PC-3 (cell line): ENCODE measurements around the gene RFPL1.

Source experiments
- CTCF ChIP-seq: fragments of 300-600 bp; sonication (generic); conservative IDR thresholded peaks from 2 replicates; pipeline ENCODE4 v1.5.1; 2017; ENCODE audit warnings: antibody characterized with exemption, low read depth, mild to moderate bottlenecking, low read length
- EZH2 ChIP-seq: fragments of 300-600 bp; sonication (generic); IDR thresholded peaks from one replicate; pipeline ENCODE4 v1.6.1; 2017; ENCODE audit warnings: antibody characterized with exemption, mild to moderate bottlenecking, low read length; ENCODE audit not compliant: unreplicated experiment

DNA sequence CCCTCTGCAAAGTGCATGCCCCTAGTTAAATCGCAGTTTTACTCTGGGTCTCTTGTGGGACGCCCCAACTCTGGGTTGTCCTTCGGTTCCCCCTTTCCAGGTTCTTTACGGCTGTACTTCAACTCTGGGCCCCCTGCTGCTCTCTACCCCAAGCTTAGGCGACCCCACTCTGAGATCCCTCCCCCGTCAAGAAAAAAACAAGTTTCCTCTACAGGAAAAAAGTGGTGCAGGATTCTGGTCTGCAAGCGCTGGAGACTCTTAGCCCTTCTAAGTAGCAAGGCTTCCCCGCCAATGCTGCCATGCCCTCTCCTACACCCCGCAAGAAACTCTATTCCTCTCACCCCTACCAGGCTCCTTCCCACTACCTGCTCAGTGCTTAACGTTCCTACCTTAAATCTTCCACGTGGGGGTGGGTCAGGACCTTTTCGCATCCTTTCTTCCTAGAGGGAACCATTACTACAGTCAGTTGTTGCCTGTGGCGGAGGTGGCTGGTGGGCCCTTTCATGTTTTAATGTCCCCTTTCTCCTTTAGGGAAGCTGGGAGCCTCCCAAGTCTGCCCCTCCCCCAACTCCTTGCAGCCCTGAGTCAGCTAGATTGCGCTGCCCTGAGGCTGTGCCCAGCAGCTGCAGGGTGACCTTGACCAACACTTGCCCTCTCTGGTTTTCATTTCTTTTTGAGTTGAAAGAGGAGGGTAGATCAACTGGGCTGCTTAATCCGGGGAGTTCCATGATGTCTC, 43.0 kb downstream of the RFPL1 start:
- TF ChIP-seq CTCF (no peak), EZH2 (no peak)
